GM12878 (cell line): Measurements from ENCODE around the gene BRCA1. TPM values are rescaled to one million over a fixed set of nuclear protein-coding genes. Genes with fewer than 3 reads are reported as not detected.

ENCODE experiments used
- ATAC-seq: fragments of 200-7000 bp; cut with Tn5 transposase; 3 replicates; pipeline ENCODE4 v1.9.1; 2020; ENCODE audit warnings: mild to moderate bottlenecking, moderate library complexity
- BruUV-seq: library from RNA; stranded (reverse); fragments of 400-500 nt; replicated peaks from 2 replicates; lab custom pipeline; 2021; lab: Mats Ljungman, UMichigan
- CTCF ChIA-PET: fragments of 300-600 bp; sonication (Branson Sonifier 250); formaldehyde crosslinking; extraction: SDS; loops from one replicate; lab custom pipeline; 2021; ENCODE audit warnings: inconsistent platforms; lab: Yijun Ruan, JAX
- POLR2A ChIA-PET: fragments of 350-600 bp; formaldehyde crosslinking; extraction: SDS; loops from one replicate; lab custom pipeline; 2021; ENCODE audit warnings: inconsistent platforms; lab: Charles Lee
- RAD21 ChIA-PET: fragments of 300-600 bp; sonication (Branson Sonifier 250); formaldehyde crosslinking; loops from one replicate; lab custom pipeline; 2023; ENCODE audit warnings: antibody characterized with exemption; ENCODE audit not compliant: unreplicated experiment; lab: Charles Lee
- SMC1A ChIA-PET: fragments of 300-600 bp; sonication (Branson Sonifier 250); formaldehyde crosslinking; loops from one replicate; lab custom pipeline; 2023; ENCODE audit not compliant: unreplicated experiment, uncharacterized antibody; lab: Charles Lee
- DNase-seq: peaks from one replicate; pipeline ENCODE4 v3.0.0-alpha.2; 2011; ENCODE audit warnings: low read depth, low spot score
- FAIRE-seq: peaks from 3 replicates; lab custom pipeline; 2011; peaks lifted over from hg19 to GRCh38; lab: Jason Lieb, UNC
- H2AFZ ChIP-seq: 2 replicates; pipeline ENCODE4 v1.6.0; 2011; ENCODE audit warnings: low read depth, low read length, control low read depth; ENCODE audit not compliant: control insufficient read depth
- H3K27ac ChIP-seq: 2 replicates; pipeline ENCODE4 v1.5.1; 2011; ENCODE audit warnings: control low read depth; ENCODE audit not compliant: control insufficient read depth, insufficient read depth
- H3K27me3 ChIP-seq, 2 experiments: replicated peaks in 1 of 2; 2 replicates each; pipeline versions ENCODE4 v1.6.0 to v1.6.1; 2011; ENCODE audit warnings: low read length in 1 of 2; ENCODE audit not compliant: control insufficient read depth in 2 of 2, insufficient read depth in 2 of 2
- H3K36me3 ChIP-seq, 2 experiments: 2 replicates each; pipeline ENCODE4 v1.5.1; 2011; ENCODE audit warnings: low read length in 1 of 2; ENCODE audit not compliant: control insufficient read depth in 2 of 2, insufficient read depth in 2 of 2
- H3K4me1 ChIP-seq: 2 replicates; pipeline ENCODE4 v1.6.1; 2011; ENCODE audit warnings: mild to moderate bottlenecking, low read length, moderate library complexity, mixed read lengths; ENCODE audit not compliant: control insufficient read depth, insufficient read depth
- H3K4me2 ChIP-seq: 2 replicates; pipeline ENCODE4 v1.6.0; 2011; ENCODE audit warnings: control low read depth; ENCODE audit not compliant: control insufficient read depth, insufficient read depth
- H3K4me3 ChIP-seq: fragments of 200-600 bp; sonication (generic); 2 replicates; pipeline ENCODE4 v1.5.1; 2016
- H3K79me2 ChIP-seq: 2 replicates; pipeline ENCODE4 v1.6.0; 2011; ENCODE audit warnings: low read length; ENCODE audit not compliant: control insufficient read depth, insufficient read depth
- H3K9ac ChIP-seq: 2 replicates; pipeline ENCODE4 v1.8.0; 2011; ENCODE audit warnings: low read length, control low read depth, mixed read lengths; ENCODE audit not compliant: control insufficient read depth, insufficient read depth
- H3K9me3 ChIP-seq: replicated peaks from 3 replicates; pipeline ENCODE4 v1.5.1; 2011; ENCODE audit warnings: mild to moderate bottlenecking, low read length; ENCODE audit not compliant: control insufficient read depth, insufficient read depth
- H4K20me1 ChIP-seq: 2 replicates; pipeline ENCODE4 v1.6.0; 2011; ENCODE audit not compliant: control insufficient read depth, insufficient read depth
- CTCF ChIP-seq, 3 experiments: IDR thresholded peaks in 2 of 3; conservative IDR thresholded peaks in 1 of 3; 2 replicates each; pipeline ENCODE4 v1.5.1; 2011; ENCODE audit warnings: low read depth in 3 of 3, low read length in 3 of 3, mild to moderate bottlenecking in 3 of 3, control low read depth in 2 of 3, moderate library complexity in 2 of 3, inconsistent platforms in 1 of 3, mixed read lengths in 1 of 3; ENCODE audit not compliant: control insufficient read depth in 2 of 3, insufficient read depth in 1 of 3; ENCODE audit errors: extremely low read depth in 1 of 3
- NFYA ChIP-seq: IDR thresholded peaks from 2 replicates; pipeline ENCODE4 v1.6.1; 2011; ENCODE audit warnings: low read depth, mild to moderate bottlenecking, low read length, improper control_type of control experiment, borderline replicate concordance
- SMAD5 ChIP-seq: IDR thresholded peaks from 2 replicates; pipeline ENCODE4 v1.6.1; 2016; ENCODE audit warnings: antibody characterized with exemption, low read depth
- SMARCA5 ChIP-seq: fragments of 450-650 bp; IDR thresholded peaks from 2 replicates; pipeline ENCODE4 v1.6.1; 2017; ENCODE audit warnings: mild to moderate bottlenecking
- TCF12 ChIP-seq: IDR thresholded peaks from 2 replicates; pipeline ENCODE4 v1.6.1; 2011; ENCODE audit warnings: low read depth, mild to moderate bottlenecking, low read length
- WGBS: methylation state at CpG from one replicate; pipeline ENCODE4 v1.1.6; 2016; ENCODE audit warnings: low lambda C conversion rate; ENCODE audit not compliant: insufficient replicate concordance, insufficient coverage; ENCODE audit errors: missing lambda C conversion rate; 5-methylcytosine and 5-hydroxymethylcytosine counted together
- in situ Hi-C: fragments of 300-500 bp; cut with MboI; formaldehyde crosslinking; loops from 9 replicates; pipeline ENCODE4 v1.14.3; 2018; ENCODE audit warnings: mixed read lengths
- intact Hi-C: fragments of 100-400 bp; cut with micrococcal nuclease; formaldehyde crosslinking; loops from one replicate; pipeline ENCODE4 v1.14.2; 2022; ENCODE audit not compliant: unreplicated experiment
- polyA plus RNA-seq, 11 experiments: library from polyadenylated mRNA; depleted of rRNA in 4 of 11; unstranded in 6 of 11; stranded (reverse) in 5 of 11; fragments of >200 nt; fragmentation: Nextera tagmentation in 4 of 11; fragmentation: Illumina TruSeq in 1 of 11; extraction: Ambion mirVana in 4 of 11; extraction: Trizol in 1 of 11; gene quantifications; 1 replicate in 1 of 11; 2 replicates in 10 of 11; pipeline versions ENCODE4 v1.2.1 to v1.2.3, GENCODE V29; 2011 to 2016; ENCODE audit warnings: inconsistent platforms in 2 of 11, missing spikeins in 2 of 11, low read depth in 1 of 11
- total RNA-seq, 4 experiments: library from RNA; depleted of rRNA in 3 of 4; stranded (reverse); fragments of >200 nt in 3 of 4; fragmentation: Illumina TruSeq in 1 of 4; extraction: Trizol in 1 of 4; gene quantifications; 2 replicates each; pipeline versions ENCODE4 v1.2.1 to v1.2.3, GENCODE V29; 2013 to 2021

The BRCA1 gene
- total and polyA plus RNA-seq, 10 of the 15 experiments (the other 5 are each of a cell fraction or from before 2014, with no cell fraction given): 16.8 to 71.2 (median 44.2) TPM

GRCh38 chr17:43085474-43085873 lies 39.7 kb downstream of the BRCA1 start:
- H3K4me2 ChIP-seq: no peak overlapping the region
- H3K9ac ChIP-seq: no peak overlapping the region
- in situ Hi-C loops: no loop called here
- intact Hi-C loops: no loop called here
- H3K4me1 ChIP-seq: no peaks in the 10 kb centered on the region
- FAIRE-seq (no peak), ATAC-seq (no peak), DNase-seq (no peak)
- CTCF ChIA-PET: no interaction called here
- BruUV-seq: no TSS peak
- 97% methylated on average over 2 of the region's 2 CpGs for WGBS
- TF ChIP-seq NFYA (no peak), SMARCA5 (no peak), SMAD5 (no peak), CTCF (IDR thresholded peaks at IDR 0.05 in 2 of 3, conservative IDR thresholded peaks at IDR 0.05 in 1 of 3; ENCODE audit: control insufficient read depth in 2 of 3, extremely low read depth in 1 of 3, insufficient read depth in 1 of 3, low read depth in 3 of 3, low read length in 3 of 3) (no peak), TCF12 (no peak)
- H2AFZ ChIP-seq: no peak overlapping the region
- RAD21 ChIA-PET: no interaction called here
- H3K27me3 ChIP-seq: no peaks in the 10 kb centered on the region
- H3K4me3 ChIP-seq: no peak overlapping the region
- no peaks in the 10 kb centered on the region for H4K20me1 ChIP-seq
- no peaks in the 10 kb centered on the region for H3K79me2 ChIP-seq
- peaks cover 5 to 19% of the 10 kb centered on the region in 2 experiments; a peak in 2 of 4 replicates for H3K36me3 ChIP-seq
- SMC1A ChIA-PET: no interaction called here
- POLR2A ChIA-PET: no interaction called here
- no peaks in the 10 kb centered on the region for H3K9me3 ChIP-seq
- H3K27ac ChIP-seq: no peak overlapping the region
